ENCODE data around the gene PTPRG.

- TF ChIP-seq CTCF (IDR thresholded peaks at IDR 0.05; ENCODE audit: extremely low read depth in 1 of 2, insufficient read depth in 1 of 2, low read depth in 1 of 2, low read length in 2 of 2) (no peak), MYC (IDR thresholded peaks at IDR 0.05; ENCODE audit: low read depth, low read length) (no peak), POLR2A (IDR thresholded peaks at IDR 0.05; ENCODE audit: low read depth, low read length) (no peak), MAX (IDR thresholded peaks at IDR 0.05; ENCODE audit: insufficient read depth, insufficient read length) (no peak), EZH2 (IDR thresholded peaks at IDR 0.05; ENCODE audit: borderline replicate concordance, low read depth, low read length, severe bottlenecking) (no peak)
These were observed 734.2 kb downstream of the PTPRG start for GRCh38 chr3:62295571-62295970.
